OCI-LY7 (cell line): ENCODE data around the gene SCN1B. TPM values are rescaled to one million over a fixed set of nuclear protein-coding genes. Genes with fewer than 3 reads are reported as not detected.

Experiments
- BruUV-seq: library from RNA; stranded (reverse); fragments of 400-500 nt; replicated peaks from 2 replicates; lab custom pipeline; 2021; lab: Mats Ljungman, UMichigan
- CTCF ChIA-PET: fragments of 300-600 bp; sonication (Branson Sonifier 250); formaldehyde crosslinking; loops from one replicate; lab custom pipeline; 2022; ENCODE audit warnings: antibody characterized with exemption; ENCODE audit not compliant: unreplicated experiment; lab: Charles Lee
- POLR2A ChIA-PET: fragments of 300-600 bp; sonication (Branson Sonifier 250); formaldehyde crosslinking; loops from one replicate; lab custom pipeline; 2022; ENCODE audit warnings: antibody characterized with exemption; lab: Charles Lee
- DNase-seq: peaks from one replicate; pipeline ENCODE4 v3.0.0-alpha.2; 2015; ENCODE audit warnings: low spot score
- H2AFZ ChIP-seq: fragments of 200-600 bp; sonication (generic), shearing (Covaris generic); 2 replicates; pipeline ENCODE4 v1.6.1; 2014; ENCODE audit warnings: mild to moderate bottlenecking, antibody characterized with exemption, low read length, moderate library complexity
- H3K27ac ChIP-seq: fragments of 200-600 bp; sonication (generic); 2 replicates; pipeline ENCODE4 v1.5.1; 2014; ENCODE audit warnings: mixed run types, low read depth, mild to moderate bottlenecking, moderate library complexity, low read length, inconsistent platforms; ENCODE audit not compliant: poor library complexity, severe bottlenecking
- H3K36me3 ChIP-seq: fragments of 200-600 bp; sonication (generic); 2 replicates; pipeline ENCODE4 v1.6.1; 2014; ENCODE audit warnings: mild to moderate bottlenecking, antibody characterized with exemption, low read length, moderate library complexity, mixed read lengths; ENCODE audit not compliant: insufficient read depth
- H3K4me1 ChIP-seq: fragments of 200-600 bp; sonication (generic); 2 replicates; pipeline ENCODE4 v1.5.1; 2014; ENCODE audit warnings: mild to moderate bottlenecking, low read length; ENCODE audit not compliant: insufficient read depth, poor library complexity, severe bottlenecking
- H3K4me2 ChIP-seq: fragments of 200-600 bp; sonication (generic); 2 replicates; pipeline ENCODE4 v1.6.1; 2014; ENCODE audit warnings: mild to moderate bottlenecking, low read length
- H3K4me3 ChIP-seq: fragments of 200-600 bp; sonication (generic); 2 replicates; pipeline ENCODE4 v1.5.1; 2014; ENCODE audit warnings: mild to moderate bottlenecking, low read depth, low read length; ENCODE audit not compliant: poor library complexity, severe bottlenecking
- H3K79me2 ChIP-seq: fragments of 200-600 bp; sonication (generic); 2 replicates; pipeline ENCODE4 v1.6.1; 2016; ENCODE audit warnings: low read depth, mild to moderate bottlenecking, low read length, moderate library complexity, mixed read lengths; ENCODE audit not compliant: insufficient read depth
- H3K9me2 ChIP-seq: fragments of 200-600 bp; sonication (generic); 2 replicates; pipeline ENCODE4 v1.6.1; 2016; ENCODE audit warnings: mild to moderate bottlenecking, low read length, mixed read lengths; ENCODE audit not compliant: insufficient read depth
- H3K9me3 ChIP-seq: fragments of 200-600 bp; sonication (generic); 2 replicates; pipeline ENCODE4 v1.6.1; 2014; ENCODE audit warnings: mild to moderate bottlenecking, mixed run types, low read length, mixed read lengths
- H4K20me1 ChIP-seq: fragments of 200-600 bp; sonication (generic); 2 replicates; pipeline ENCODE4 v1.6.1; 2014; ENCODE audit warnings: mild to moderate bottlenecking, antibody characterized with exemption, low read length, moderate library complexity, mixed read lengths; ENCODE audit not compliant: insufficient read depth
- EZH2phosphoT487 ChIP-seq: fragments of 200-600 bp; sonication (generic); IDR thresholded peaks from 2 replicates; pipeline ENCODE4 v1.6.1; 2018; ENCODE audit warnings: low read depth, borderline replicate concordance, mild to moderate bottlenecking, mixed run types, antibody characterized with exemption, low read length, moderate library complexity, mixed read lengths
- intact Hi-C: fragments of 100-400 bp; cut with micrococcal nuclease; formaldehyde crosslinking; loops from one replicate; pipeline ENCODE4 v1.10.0; 2022; ENCODE audit not compliant: unreplicated experiment
- total RNA-seq, 2 experiments: library from RNA; depleted of rRNA in 1 of 2; stranded (reverse); fragments of >200 nt in 1 of 2; shearing (Covaris generic) in 1 of 2; gene quantifications; 2 replicates each; pipeline ENCODE4 v1.2.3, GENCODE V29; 2014 to 2022
- TF ChIP-seq, protein P1 (sequence below): fragments of 200-600 bp; sonication (generic); conservative IDR thresholded peaks from 2 replicates; pipeline ENCODE4 v1.5.1; 2014; ENCODE audit warnings: mild to moderate bottlenecking, antibody characterized with exemption, low read length, moderate library complexity, mixed read lengths

The SCN1B gene
- total RNA-seq, 2 experiments from 2014 or later, result 0.41 to 3.1 TPM

DNA sequence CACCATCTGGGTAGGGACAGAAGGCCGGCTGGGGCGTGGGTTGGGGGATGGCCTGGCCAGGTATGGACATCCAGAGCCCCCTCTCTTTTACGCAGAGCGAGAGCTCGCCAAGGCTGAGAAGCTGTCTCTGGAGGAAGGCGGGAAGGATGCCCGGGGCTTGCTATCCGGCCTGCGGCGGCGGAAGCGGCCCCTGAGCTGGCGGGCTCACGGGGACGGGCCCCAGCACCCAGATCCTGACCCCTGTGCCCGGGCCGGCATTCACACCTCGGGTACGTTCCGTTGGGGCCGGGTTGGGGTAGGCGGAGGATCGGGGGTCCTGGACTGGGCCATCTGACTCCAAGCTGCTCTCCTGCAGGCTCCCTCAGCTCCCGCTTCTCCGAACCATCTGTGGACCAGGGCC lies 8.7 kb upstream of the SCN1B start:
- Histone ChIP-seq H3K9me2 (no peaks in the 10 kb centered on the region), H3K4me1 (no peaks in the 10 kb centered on the region), H3K79me2 (no peaks in the 10 kb centered on the region), H2AFZ (no peak overlapping the region), H3K27ac (no peak overlapping the region), H3K4me2 (no peak overlapping the region), H3K9me3 (no peaks in the 10 kb centered on the region), H3K36me3 (peaks cover 96% of the 10 kb centered on the region), H3K4me3 (no peak overlapping the region), H4K20me1 (no peaks in the 10 kb centered on the region)
- BruUV-seq, result no TSS peak
- no peak for DNase-seq
- ChIA-PET CTCF (no interaction called here), POLR2A (interaction anchor here (0.6 kb wide), 1 partner anchor 46 kb away, joined by 6 read pairs; no protein-coding TSS in a partner anchor)
- intact Hi-C loops, result no loop called here
- TF ChIP-seq, protein P1, sequence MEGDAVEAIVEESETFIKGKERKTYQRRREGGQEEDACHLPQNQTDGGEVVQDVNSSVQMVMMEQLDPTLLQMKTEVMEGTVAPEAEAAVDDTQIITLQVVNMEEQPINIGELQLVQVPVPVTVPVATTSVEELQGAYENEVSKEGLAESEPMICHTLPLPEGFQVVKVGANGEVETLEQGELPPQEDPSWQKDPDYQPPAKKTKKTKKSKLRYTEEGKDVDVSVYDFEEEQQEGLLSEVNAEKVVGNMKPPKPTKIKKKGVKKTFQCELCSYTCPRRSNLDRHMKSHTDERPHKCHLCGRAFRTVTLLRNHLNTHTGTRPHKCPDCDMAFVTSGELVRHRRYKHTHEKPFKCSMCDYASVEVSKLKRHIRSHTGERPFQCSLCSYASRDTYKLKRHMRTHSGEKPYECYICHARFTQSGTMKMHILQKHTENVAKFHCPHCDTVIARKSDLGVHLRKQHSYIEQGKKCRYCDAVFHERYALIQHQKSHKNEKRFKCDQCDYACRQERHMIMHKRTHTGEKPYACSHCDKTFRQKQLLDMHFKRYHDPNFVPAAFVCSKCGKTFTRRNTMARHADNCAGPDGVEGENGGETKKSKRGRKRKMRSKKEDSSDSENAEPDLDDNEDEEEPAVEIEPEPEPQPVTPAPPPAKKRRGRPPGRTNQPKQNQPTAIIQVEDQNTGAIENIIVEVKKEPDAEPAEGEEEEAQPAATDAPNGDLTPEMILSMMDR, result no peak

DNA sequence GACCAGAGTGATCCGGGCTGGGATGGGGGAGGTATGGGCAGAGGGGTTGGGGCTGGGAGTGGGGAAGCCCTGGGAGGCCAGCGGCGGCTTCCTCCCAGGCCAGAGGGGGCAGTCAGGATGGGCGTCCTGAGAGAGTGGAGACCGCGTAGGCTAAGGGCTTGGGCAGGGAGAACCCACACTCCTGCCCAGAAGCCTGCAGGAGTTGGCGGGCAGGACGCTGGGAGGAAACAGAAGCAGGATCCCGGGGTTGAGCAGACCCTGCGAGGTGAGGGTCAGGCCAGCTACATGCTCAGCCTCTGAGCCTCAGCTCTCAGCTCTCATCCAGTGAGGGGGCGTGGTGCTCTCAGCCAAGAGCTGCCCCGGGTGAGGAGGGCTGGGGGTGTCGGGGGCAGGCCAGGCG lies 7.8 kb upstream of the SCN1B start:
- intact Hi-C loops, result no loop called here
- Histone ChIP-seq H3K9me2 (no peaks in the 10 kb centered on the region), H3K4me1 (no peaks in the 10 kb centered on the region), H4K20me1 (no peaks in the 10 kb centered on the region), H3K27ac (no peak overlapping the region), H2AFZ (no peak overlapping the region), H3K36me3 (peaks cover 98% of the 10 kb centered on the region), H3K79me2 (no peaks in the 10 kb centered on the region), H3K9me3 (no peaks in the 10 kb centered on the region), H3K4me3 (no peak overlapping the region), H3K4me2 (no peak overlapping the region)
- DNase-seq, result no peak
- TF ChIP-seq, protein P1, result no peak
- no peak for TF ChIP-seq EZH2phosphoT487
- POLR2A ChIA-PET, result no interaction called here
- BruUV-seq, result no TSS peak
- CTCF ChIA-PET, result no interaction called here

DNA sequence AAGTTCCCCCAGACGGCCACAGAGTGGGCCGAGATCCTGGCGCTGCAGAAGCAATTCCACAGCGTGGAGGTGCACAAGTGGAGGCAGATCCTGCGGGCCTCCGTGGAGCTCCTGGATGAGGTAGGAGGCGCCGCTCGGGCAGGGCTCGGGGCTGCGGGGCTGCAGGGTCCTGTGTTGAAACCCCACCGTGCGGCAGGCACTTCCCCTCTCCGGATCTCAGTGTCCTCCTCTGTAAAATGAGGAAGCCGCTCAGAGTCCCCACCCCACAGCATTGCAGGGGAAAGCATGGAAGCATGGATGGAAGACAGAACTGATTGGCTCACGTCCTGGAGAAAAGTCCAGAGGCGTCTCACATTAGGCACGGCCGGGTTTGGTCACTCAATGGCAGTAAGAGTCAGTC lies 6.8 kb upstream of the SCN1B start:
- TF ChIP-seq, protein P1, result no peak
- TF ChIP-seq EZH2phosphoT487, result no peak
- BruUV-seq, result no TSS peak

More for the DNA sequence above, 6.8 kb upstream of the SCN1B start:
- no peaks in the 10 kb centered on the region for H3K9me3 ChIP-seq
- H3K4me2 ChIP-seq, result no peak overlapping the region
- no peaks in the 10 kb centered on the region for H3K4me1 ChIP-seq
- H3K27ac ChIP-seq, result no peak overlapping the region
- H3K4me3 ChIP-seq, result no peak overlapping the region
- no peaks in the 10 kb centered on the region for H3K9me2 ChIP-seq
- no peaks in the 10 kb centered on the region for H3K79me2 ChIP-seq
- ChIA-PET POLR2A (no interaction called here), CTCF (no interaction called here)
- no peak overlapping the region for H2AFZ ChIP-seq
- H4K20me1 ChIP-seq, result no peaks in the 10 kb centered on the region
- no peak for DNase-seq
- intact Hi-C loops, result no loop called here
- peaks cover 98% of the 10 kb centered on the region for H3K36me3 ChIP-seq
